Measurements from ENCODE around the gene RERE.

The RERE gene

DNA sequence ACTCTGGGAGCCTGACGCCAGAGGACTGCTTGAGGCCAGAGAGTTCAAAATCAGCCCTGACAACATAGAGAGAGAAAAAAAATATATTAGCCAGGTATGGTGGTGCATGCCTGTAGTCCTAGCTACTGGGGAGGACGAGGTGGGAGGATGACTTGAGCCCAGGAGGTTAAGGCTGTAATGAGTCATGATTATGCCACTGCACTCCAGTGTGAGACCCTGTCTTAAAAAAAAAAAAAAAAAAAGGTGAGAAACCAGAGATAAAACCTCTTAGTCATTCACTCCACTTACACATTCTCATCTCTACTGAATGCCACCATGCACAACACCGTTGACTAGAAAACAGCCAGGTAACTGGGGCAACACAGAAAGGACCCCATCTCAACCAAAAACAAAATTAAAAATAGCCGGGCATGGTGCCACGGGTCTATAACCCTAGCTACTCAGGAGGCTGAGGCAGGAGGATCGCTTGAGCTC lies 321.5 kb downstream of the RERE start:
- DNase-seq (ENCODE audit: low read depth): no peak
- in situ Hi-C loops (cut with HindIII; ENCODE audit: low sequenced_read_pairs): no loop called here
- TF ChIP-seq, protein P1, sequence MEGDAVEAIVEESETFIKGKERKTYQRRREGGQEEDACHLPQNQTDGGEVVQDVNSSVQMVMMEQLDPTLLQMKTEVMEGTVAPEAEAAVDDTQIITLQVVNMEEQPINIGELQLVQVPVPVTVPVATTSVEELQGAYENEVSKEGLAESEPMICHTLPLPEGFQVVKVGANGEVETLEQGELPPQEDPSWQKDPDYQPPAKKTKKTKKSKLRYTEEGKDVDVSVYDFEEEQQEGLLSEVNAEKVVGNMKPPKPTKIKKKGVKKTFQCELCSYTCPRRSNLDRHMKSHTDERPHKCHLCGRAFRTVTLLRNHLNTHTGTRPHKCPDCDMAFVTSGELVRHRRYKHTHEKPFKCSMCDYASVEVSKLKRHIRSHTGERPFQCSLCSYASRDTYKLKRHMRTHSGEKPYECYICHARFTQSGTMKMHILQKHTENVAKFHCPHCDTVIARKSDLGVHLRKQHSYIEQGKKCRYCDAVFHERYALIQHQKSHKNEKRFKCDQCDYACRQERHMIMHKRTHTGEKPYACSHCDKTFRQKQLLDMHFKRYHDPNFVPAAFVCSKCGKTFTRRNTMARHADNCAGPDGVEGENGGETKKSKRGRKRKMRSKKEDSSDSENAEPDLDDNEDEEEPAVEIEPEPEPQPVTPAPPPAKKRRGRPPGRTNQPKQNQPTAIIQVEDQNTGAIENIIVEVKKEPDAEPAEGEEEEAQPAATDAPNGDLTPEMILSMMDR (IDR thresholded peaks at IDR 0.05; ENCODE audit: low read depth, low read length, missing control alignments): no peak
- no peak overlapping the region for H3K4me3 ChIP-seq (ENCODE audit: low read depth, low read length)

DNA sequence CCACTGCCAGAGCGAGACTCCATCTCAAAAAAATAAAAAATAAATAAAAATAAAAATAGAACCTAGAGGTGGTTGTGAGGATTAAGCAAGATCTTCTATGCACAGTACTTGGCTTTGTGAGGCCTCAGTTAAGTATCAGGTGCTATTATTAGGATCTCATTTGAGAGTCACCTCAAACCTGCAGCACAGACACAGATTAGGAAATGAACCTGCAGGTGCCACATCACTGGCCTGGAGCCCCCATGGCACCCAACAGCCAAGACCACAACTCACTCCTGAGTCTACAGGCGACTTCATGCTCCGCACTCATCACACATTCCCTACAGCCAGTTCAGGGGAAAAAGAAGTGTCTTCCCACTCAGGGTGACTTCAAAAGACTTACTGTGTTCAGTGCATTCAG lies 322.8 kb downstream of the RERE start:
- in situ Hi-C loops (cut with HindIII; ENCODE audit: low sequenced_read_pairs): no loop called here
- H3K4me3 ChIP-seq (ENCODE audit: low read depth, low read length): no peak overlapping the region
- DNase-seq (ENCODE audit: low read depth): no peak
- TF ChIP-seq, protein P1 (IDR thresholded peaks at IDR 0.05; ENCODE audit: low read depth, low read length, missing control alignments): no peak

DNA sequence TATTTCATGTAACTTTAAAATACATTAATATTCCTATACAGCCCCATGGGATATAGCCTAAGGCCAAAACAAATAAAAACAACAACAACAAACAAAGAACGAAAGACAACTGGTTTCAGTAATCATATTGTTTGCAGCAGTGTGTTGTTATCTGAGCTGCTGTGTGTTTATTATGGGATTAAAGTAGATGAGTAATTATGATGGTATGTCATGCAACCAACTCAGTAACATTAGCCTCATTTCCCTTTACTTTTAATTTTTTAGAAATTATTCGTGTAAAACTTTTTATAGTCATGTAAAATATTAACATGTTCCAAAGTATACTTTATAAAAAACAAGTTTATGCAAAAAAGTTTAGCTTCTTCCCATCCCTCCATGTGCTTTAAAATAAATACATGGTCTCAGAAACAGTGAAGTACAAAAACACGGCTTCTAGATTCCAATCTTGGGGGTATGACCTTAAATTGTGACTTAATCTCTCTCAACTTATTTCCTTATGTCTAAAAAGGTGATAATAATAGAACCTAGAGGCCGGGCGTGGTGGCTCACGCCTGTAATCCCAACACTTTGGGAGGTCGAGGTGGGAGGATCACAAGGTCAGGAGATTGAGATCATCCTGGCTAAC lies 323.4 kb downstream of the RERE start:
- no peak for DNase-seq (ENCODE audit: low read depth)
- TF ChIP-seq, protein P1 (IDR thresholded peaks at IDR 0.05; ENCODE audit: low read depth, low read length, missing control alignments): no peak
- in situ Hi-C loops (cut with HindIII; ENCODE audit: low sequenced_read_pairs): no loop called here
- no peak overlapping the region for H3K4me3 ChIP-seq (ENCODE audit: low read depth, low read length)

DNA sequence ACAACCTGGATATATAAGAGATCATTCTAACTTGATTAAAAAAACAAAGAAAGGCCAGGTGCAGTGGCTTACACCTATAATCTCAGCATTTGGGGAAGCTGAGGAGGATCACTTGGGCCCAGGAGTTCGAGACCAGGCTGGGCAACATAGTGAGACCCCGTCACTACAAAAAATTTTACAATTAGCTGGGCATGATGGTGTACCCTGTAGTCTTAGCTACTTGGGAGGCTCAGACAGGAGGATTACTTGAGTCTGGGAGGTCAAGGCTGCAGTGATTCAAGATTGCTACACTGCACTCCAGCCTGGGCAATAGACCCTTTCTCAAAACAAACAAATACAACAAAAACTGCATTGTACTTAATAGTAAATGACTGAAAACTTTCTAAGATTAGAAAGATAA lies 330.2 kb downstream of the RERE start:
- no peak overlapping the region for H3K4me3 ChIP-seq (ENCODE audit: low read depth, low read length)
- no peak for DNase-seq (ENCODE audit: low read depth)
- TF ChIP-seq, protein P1 (IDR thresholded peaks at IDR 0.05; ENCODE audit: low read depth, low read length, missing control alignments): no peak
- in situ Hi-C loops (cut with HindIII; ENCODE audit: low sequenced_read_pairs): no loop called here

DNA sequence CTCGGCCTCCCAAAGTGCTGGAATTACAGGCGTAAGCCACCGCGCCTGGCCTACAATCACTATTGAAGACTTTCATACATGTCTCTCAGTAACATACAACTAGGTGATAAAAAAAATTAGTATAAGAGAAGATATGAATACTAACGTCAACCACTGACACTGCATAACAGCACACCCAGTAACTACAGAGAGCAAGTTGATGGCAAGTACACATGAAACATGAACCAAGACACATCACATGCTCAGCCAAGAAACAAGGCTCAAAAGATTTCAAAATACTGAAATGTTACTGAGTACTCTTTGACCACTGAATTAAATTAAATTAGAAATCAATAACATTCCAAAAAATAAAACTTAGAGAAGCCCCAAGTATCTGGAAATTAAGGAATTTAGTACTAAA lies 331.4 kb downstream of the RERE start:
- in situ Hi-C loops (cut with HindIII; ENCODE audit: low sequenced_read_pairs): no loop called here
- TF ChIP-seq, protein P1 (IDR thresholded peaks at IDR 0.05; ENCODE audit: low read depth, low read length, missing control alignments): no peak
- no peak for DNase-seq (ENCODE audit: low read depth)
- no peak overlapping the region for H3K4me3 ChIP-seq (ENCODE audit: low read depth, low read length)

DNA sequence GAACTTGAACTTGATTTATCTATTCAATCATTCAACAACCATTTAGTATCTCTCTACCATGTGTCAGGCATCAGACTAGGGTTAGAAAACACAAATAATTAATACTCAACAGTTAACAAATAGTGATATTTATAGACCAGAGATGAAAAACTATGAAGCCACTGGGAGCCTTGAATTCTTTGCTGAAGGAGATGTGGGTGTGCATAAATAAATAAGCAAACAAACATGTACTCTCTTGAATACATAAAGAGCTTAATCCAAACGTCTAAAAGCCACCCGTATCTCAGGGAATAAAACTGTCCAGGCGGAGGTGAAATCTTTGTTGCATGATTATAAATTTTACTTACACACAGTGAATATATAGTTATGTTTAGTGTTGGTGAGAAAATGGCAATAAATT lies 333.9 kb downstream of the RERE start:
- DNase-seq (ENCODE audit: low read depth): no peak
- H3K4me3 ChIP-seq (ENCODE audit: low read depth, low read length): no peak overlapping the region
- TF ChIP-seq, protein P1 (IDR thresholded peaks at IDR 0.05; ENCODE audit: low read depth, low read length, missing control alignments): no peak
- in situ Hi-C loops (cut with HindIII; ENCODE audit: low sequenced_read_pairs): no loop called here
